Calu3 (cell line): ENCODE results near the gene SLC47A1. TPM values are rescaled to one million over a fixed set of nuclear protein-coding genes. Genes with fewer than 3 reads are reported as not detected.

Source experiments
- BruUV-seq: library from RNA; stranded (reverse); fragments of 400-500 nt; replicated peaks from 2 replicates; lab custom pipeline; 2021; lab: Mats Ljungman, UMichigan
- CTCF ChIA-PET: fragments of 300-600 bp; sonication (Branson Sonifier 250); formaldehyde crosslinking; loops from one replicate; lab custom pipeline; 2022; ENCODE audit warnings: antibody characterized with exemption; lab: Charles Lee
- DNase-seq: peaks from one replicate; pipeline ENCODE4 v3.0.0; 2022
- H3K27ac Mint-ChIP-seq: one replicate; pipeline ENCODE4 v1.8.0; 2022; ENCODE audit warnings: mixed read lengths; ENCODE audit not compliant: unreplicated experiment
- H3K27me3 Mint-ChIP-seq: one replicate; pipeline ENCODE4 v1.8.0; 2022; ENCODE audit warnings: mixed read lengths; ENCODE audit not compliant: unreplicated experiment
- H3K36me3 Mint-ChIP-seq: one replicate; pipeline ENCODE4 v1.8.0; 2022; ENCODE audit warnings: mild to moderate bottlenecking, moderate library complexity, mixed read lengths; ENCODE audit not compliant: insufficient read depth, unreplicated experiment
- H3K4me1 Mint-ChIP-seq: one replicate; pipeline ENCODE4 v1.8.0; 2022; ENCODE audit warnings: mild to moderate bottlenecking, low read depth, mixed read lengths; ENCODE audit not compliant: unreplicated experiment
- H3K4me3 Mint-ChIP-seq: one replicate; pipeline ENCODE4 v1.8.0; 2022; ENCODE audit warnings: mild to moderate bottlenecking, low read depth, moderate library complexity, mixed read lengths; ENCODE audit not compliant: unreplicated experiment
- H3K9me3 Mint-ChIP-seq: one replicate; pipeline ENCODE4 v1.8.0; 2022; ENCODE audit warnings: low read depth, mixed read lengths; ENCODE audit not compliant: unreplicated experiment
- intact Hi-C: fragments of 100-400 bp; cut with micrococcal nuclease; formaldehyde crosslinking; loops from one replicate; pipeline ENCODE4 v1.10.0; 2022; ENCODE audit not compliant: unreplicated experiment
- total RNA-seq: library from RNA; stranded (reverse); gene quantifications from 2 replicates; pipeline ENCODE4 v1.2.3, GENCODE V29; 2022
- TF ChIP-seq, protein P1 (sequence below): fragments of 200-600 bp; IDR thresholded peaks from one replicate; pipeline ENCODE4 v1.8.0; 2022; ENCODE audit warnings: antibody characterized with exemption; ENCODE audit not compliant: unreplicated experiment

Gene SLC47A1
- total RNA-seq, 1 experiment from 2014 or later = not detected

DNA sequence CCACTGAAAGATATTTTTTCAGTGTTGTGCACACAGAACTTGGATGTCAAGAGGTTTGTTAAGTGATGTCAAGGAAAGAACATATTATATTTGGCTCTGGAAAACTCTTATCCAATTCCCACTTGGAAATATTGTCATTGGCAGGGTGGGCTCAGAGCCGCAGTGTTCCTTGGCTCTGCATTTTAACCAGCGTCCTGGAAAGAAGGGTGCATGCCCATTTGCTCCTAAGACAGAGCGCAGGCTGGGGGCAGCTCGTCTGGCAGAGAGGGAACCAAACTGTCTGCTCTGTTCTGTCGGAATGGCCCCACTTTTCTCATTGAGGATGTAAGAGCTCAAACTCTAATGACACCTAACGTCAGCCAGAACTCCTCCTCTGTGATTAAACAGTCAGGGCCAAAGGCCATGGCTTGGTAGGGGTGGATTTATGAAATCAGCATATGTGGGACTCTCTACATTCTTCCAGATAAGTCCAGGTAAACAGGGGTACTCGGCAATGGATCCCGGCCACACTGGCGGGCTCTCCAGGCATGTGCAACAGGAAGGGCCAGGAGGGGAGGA is 18.0 kb downstream of the SLC47A1 start:
- TF ChIP-seq, protein P1, sequence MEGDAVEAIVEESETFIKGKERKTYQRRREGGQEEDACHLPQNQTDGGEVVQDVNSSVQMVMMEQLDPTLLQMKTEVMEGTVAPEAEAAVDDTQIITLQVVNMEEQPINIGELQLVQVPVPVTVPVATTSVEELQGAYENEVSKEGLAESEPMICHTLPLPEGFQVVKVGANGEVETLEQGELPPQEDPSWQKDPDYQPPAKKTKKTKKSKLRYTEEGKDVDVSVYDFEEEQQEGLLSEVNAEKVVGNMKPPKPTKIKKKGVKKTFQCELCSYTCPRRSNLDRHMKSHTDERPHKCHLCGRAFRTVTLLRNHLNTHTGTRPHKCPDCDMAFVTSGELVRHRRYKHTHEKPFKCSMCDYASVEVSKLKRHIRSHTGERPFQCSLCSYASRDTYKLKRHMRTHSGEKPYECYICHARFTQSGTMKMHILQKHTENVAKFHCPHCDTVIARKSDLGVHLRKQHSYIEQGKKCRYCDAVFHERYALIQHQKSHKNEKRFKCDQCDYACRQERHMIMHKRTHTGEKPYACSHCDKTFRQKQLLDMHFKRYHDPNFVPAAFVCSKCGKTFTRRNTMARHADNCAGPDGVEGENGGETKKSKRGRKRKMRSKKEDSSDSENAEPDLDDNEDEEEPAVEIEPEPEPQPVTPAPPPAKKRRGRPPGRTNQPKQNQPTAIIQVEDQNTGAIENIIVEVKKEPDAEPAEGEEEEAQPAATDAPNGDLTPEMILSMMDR = no peak
- Mint-ChIP-seq H3K27ac (no peak overlapping the region), H3K4me1 (peaks cover under 1% of the 10 kb centered on the region), H3K27me3 (peaks cover 43% of the 10 kb centered on the region), H3K36me3 (no peaks in the 10 kb centered on the region), H3K9me3 (peaks cover 3% of the 10 kb centered on the region), H3K4me3 (no peak overlapping the region)
- BruUV-seq = no TSS peak
- no peak for DNase-seq
- intact Hi-C loops = no loop called here
- CTCF ChIA-PET = interaction anchor here (0.9 kb wide), 1 partner anchor 49 kb away, joined by 3 read pairs; no protein-coding TSS in a partner anchor

DNA sequence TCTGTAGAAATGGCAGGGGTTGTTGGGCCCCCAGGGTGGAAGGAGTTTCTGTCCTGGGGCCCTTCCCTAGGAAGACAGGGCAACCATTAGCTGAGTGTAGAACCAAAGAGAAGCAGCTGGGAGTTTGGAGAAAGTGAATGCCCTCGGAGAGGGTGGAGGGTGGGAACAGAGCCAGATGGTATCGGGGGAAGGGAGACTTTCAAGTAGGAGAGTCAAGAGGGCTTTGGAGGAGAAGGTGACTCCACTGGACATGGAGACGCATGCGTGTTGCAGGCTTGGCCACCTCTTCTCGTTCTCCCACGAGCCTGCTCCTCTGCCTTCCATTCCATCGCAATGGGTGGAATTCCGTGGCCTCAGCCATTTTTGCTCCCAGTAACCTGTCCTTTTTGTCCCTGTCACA is 19.4 kb downstream of the SLC47A1 start:
- CTCF ChIA-PET = interaction anchor here (0.7 kb wide), 1 partner anchor 183 kb away, joined by 4 read pairs; no protein-coding TSS in a partner anchor
- BruUV-seq = no TSS peak
- no peak for DNase-seq
- H3K27ac Mint-ChIP-seq = no peak overlapping the region
- intact Hi-C loops = no loop called here
- TF ChIP-seq, protein P1 = no peak
- no peak overlapping the region for H3K4me3 Mint-ChIP-seq
- H3K9me3 Mint-ChIP-seq = peaks cover 3% of the 10 kb centered on the region
- peaks cover 43% of the 10 kb centered on the region for H3K27me3 Mint-ChIP-seq
- no peaks in the 10 kb centered on the region for H3K36me3 Mint-ChIP-seq
- no peaks in the 10 kb centered on the region for H3K4me1 Mint-ChIP-seq

DNA sequence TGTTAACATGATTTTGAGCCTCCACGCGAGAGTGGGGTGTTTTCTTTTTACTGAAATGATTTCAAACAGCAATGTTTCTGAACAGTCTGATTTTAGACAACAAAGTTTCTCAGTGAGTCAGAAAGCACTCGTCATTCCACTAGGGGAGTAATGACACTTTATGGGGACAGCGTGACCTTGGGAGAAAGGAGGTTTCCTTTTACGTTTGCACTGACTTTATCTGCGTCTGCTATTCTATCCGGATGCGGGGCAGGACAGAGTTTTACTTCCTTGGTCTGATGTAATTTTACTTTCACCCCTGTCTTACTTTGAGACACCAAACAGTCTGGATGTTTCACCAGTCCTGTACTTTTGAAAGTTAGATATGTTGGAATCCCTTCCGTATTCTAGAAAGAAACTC is 20.7 kb downstream of the SLC47A1 start:
- H3K36me3 Mint-ChIP-seq = no peaks in the 10 kb centered on the region
- no peak for DNase-seq
- H3K27ac Mint-ChIP-seq = no peak overlapping the region
- intact Hi-C loops = no loop called here
- no peaks in the 10 kb centered on the region for H3K4me1 Mint-ChIP-seq
- peaks cover 3% of the 10 kb centered on the region for H3K9me3 Mint-ChIP-seq
- H3K4me3 Mint-ChIP-seq = no peak overlapping the region
- no TSS peak for BruUV-seq
- TF ChIP-seq, protein P1 = no peak
- peaks cover 43% of the 10 kb centered on the region for H3K27me3 Mint-ChIP-seq
- CTCF ChIA-PET = no interaction called here

DNA sequence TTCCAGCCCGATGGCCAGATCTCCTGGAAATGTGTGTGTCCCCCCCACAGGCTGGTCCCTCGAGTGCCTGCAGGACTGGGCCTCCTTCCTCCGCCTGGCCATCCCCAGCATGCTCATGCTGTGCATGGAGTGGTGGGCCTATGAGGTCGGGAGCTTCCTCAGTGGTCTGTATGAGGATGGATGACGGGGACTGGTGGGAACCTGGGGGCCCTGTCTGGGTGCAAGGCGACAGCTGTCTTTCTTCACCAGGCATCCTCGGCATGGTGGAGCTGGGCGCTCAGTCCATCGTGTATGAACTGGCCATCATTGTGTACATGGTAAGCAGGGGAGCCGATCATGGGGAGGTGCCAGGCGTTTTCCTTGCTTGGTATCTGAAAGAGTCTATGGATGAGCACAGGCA is 22.1 kb downstream of the SLC47A1 start:
- no TSS peak for BruUV-seq
- Mint-ChIP-seq H3K4me3 (no peak overlapping the region), H3K27ac (no peak overlapping the region), H3K36me3 (no peaks in the 10 kb centered on the region), H3K9me3 (peaks cover 3% of the 10 kb centered on the region), H3K27me3 (peaks cover 43% of the 10 kb centered on the region), H3K4me1 (no peaks in the 10 kb centered on the region)
- TF ChIP-seq, protein P1 = no peak
- DNase-seq = no peak
- intact Hi-C loops = no loop called here
- CTCF ChIA-PET = no interaction called here
